ENCODE results near the gene TIPIN.
"Not testable (repeated sequence)": the region's sequence is repeated elsewhere in the genome, so short reads cannot be mapped to it uniquely, and the experiment has no call there.

Gene TIPIN

GRCh38 chr15:66389859-66390381 is 33.4 kb upstream of the TIPIN start:
- Mint-ChIP-seq H3K27me3 (no peaks in the 10 kb centered on the region), H3K9me3 (no peaks in the 10 kb centered on the region), H3K36me3 (ENCODE audit: low read depth) (peaks cover 43% of the 10 kb centered on the region), H3K27ac (peak overlapping the region; percentile 84), H3K4me1 (peaks cover 80% of the 10 kb centered on the region), H3K4me3 (peak overlapping the region; percentile 89)
- DNase-seq (no peak), ATAC-seq (no peak)

DNA sequence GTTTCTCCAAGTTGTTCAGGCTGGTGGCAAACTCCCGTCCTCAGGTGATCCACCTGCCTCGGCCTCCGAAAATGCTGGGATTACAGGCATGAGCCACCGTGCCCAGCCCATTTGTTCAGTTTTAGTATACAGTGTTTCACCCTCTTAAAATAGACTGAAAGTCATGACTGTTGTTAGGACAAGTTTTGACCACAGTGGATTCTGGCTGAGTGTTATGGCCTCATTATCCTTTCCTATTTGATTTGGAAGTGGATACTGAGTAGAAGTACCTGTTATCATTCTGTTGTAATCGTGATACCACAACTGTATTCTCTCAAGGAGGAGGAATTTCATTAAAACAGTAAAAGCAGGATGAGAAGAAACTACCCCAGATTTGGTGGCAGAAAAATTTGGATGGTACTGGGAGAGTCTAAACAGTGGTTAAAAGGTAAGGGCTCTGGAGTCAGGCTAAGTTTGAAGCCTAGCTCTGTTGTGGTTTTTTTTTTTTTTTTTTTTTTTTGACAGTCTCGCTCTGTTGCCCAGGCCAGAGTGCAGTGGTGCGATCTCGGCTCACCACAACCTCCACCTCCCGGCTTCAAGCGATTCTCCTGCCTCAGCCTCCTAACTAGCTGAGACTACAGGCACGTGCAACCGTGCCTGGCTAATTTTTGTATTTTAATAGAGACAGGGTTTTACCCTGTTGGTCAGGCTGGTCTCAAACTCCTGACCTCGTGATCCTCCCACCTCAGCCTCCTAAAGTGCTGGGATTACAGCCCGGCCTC is 32.8 kb upstream of the TIPIN start:
- Mint-ChIP-seq H3K4me3 (peak overlapping the region; percentile 89), H3K9me3 (no peaks in the 10 kb centered on the region), H3K36me3 (ENCODE audit: low read depth) (peaks cover 41% of the 10 kb centered on the region), H3K27ac (peak overlapping the region; percentile 84), H3K4me1 (peaks cover 75% of the 10 kb centered on the region), H3K27me3 (no peaks in the 10 kb centered on the region)
- DNase-seq: no peak
- no peak for ATAC-seq

DNA sequence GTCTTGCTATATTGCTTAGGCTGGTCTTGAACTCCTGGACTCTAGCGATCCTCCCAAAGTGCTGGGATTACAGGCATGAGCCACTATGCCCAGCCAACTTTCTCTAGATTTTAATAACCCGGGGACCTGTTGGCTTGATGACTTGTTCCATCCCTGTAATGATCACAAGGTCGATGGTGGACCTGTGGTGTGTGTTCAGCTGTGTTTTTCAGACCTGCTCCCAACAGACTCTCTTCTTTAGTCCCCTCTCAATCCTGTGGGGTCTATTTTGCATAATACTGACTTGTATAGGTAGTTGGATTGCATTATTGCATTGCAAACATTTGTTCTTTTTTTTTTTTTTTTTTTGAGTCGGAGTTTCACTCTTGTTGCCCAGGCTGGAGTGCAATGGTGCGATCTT is 32.1 kb upstream of the TIPIN start:
- Mint-ChIP-seq H3K36me3 (ENCODE audit: low read depth) (peaks cover 35% of the 10 kb centered on the region), H3K27me3 (no peaks in the 10 kb centered on the region), H3K27ac (peak overlapping the region; percentile 49), H3K4me1 (peaks cover 69% of the 10 kb centered on the region), H3K9me3 (no peaks in the 10 kb centered on the region), H3K4me3 (peak overlapping the region; percentile 89)
- ATAC-seq (no peak), DNase-seq (no peak)

DNA sequence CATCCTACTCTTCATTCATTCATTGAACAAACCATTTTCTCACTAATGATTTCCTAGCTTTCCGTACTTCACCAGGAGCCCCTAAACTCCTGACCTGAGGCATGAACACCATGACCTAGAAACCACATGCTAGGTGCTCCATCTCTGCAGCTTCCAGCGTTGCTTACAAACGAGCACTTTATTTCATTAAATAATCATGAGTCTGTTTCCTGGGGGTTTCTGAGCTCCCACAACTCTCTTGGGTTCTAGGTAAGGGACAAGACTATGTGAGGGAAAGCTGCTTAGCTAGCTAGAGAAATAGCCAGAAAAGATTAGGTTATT is 31.5 kb upstream of the TIPIN start:
- DNase-seq (no peak), ATAC-seq (no peak)
- H3K27me3 Mint-ChIP-seq: no peaks in the 10 kb centered on the region
- H3K27ac Mint-ChIP-seq: peak overlapping the region; percentile 82
- peak overlapping the region; percentile 89 for H3K4me3 Mint-ChIP-seq
- peaks cover 31% of the 10 kb centered on the region for H3K36me3 Mint-ChIP-seq (ENCODE audit: low read depth)
- peaks cover 64% of the 10 kb centered on the region for H3K4me1 Mint-ChIP-seq
- no peaks in the 10 kb centered on the region for H3K9me3 Mint-ChIP-seq

DNA sequence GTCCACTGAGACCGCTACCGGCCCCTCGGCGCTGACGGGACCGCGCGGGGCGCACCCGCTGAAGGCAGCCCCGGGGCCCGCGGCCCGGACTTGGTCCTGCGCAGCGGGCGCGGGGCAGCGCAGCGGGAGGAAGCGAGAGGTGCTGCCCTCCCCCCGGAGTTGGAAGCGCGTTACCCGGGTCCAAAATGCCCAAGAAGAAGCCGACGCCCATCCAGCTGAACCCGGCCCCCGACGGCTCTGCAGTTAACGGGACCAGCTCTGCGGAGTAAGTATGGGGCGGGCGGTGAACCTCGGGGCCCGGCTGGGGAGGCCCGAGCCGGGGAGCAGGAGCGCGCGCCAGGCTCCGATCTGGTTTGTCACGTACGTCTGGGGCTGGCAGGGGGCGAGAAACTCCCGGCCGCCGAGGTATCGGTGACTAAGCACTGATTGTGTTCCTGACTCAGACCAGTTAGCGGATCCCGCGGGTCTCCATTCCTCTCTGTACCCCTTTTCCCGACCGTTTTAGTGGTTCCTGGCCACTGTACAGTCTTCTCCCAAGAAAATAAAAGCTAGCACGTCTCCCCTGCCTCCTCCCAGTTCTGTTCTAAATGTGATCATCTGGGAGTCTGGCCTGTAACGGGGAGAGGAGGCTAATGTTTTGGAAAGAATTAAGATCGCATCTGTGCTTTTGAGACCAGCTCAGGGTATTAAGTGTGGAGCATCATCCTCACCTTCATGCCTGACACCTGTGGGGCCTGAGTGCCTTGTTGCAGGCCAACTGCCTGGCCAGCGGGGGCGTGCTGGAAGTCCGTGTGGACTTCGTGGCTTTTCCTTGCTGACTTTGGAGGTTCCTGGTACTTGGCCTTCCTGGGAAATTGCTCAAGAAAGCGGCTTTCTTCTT is 30.9 kb upstream of the TIPIN start:
- Mint-ChIP-seq H3K27ac (peak overlapping the region; percentile 94), H3K4me1 (peaks cover 60% of the 10 kb centered on the region), H3K27me3 (no peaks in the 10 kb centered on the region), H3K36me3 (ENCODE audit: low read depth) (peaks cover 28% of the 10 kb centered on the region), H3K9me3 (no peaks in the 10 kb centered on the region), H3K4me3 (peak overlapping the region; percentile 93)
- DNase-seq: peak; percentile 84
- ATAC-seq: peak; percentile 67

GRCh38 chr15:66386204-66387123 is 30.0 kb upstream of the TIPIN start, which contains the start of gene MAP2K1:
TSS of gene MAP2K1 (plus strand) at chr15:66386912. CDS start at chr15:66387348, 436 bp downstream.
- Mint-ChIP-seq H3K4me1 (peaks cover 52% of the 10 kb centered on the region), H3K36me3 (ENCODE audit: low read depth) (peaks cover 21% of the 10 kb centered on the region)

DNA sequence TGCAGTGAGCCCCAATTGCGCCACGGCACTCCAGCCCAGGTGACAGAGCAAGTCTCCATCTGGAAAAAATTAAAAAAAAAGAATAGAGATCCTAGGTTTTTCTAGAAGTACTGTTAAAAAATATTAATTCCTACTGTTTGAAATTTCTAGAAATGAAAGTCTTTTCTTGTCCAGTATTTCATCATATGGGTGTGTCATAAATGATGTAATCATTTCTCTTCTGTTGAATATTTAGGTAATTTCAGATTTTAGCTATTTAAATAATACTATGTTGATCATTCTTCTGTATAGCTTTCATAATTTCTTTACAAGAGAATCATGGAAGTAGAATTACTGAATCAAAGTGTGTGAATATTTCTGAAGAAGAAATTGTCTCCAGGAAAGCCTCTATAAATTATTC is 24.9 kb upstream of the TIPIN start:
- not testable (repeated sequence) for H3K4me3 Mint-ChIP-seq; H3K36me3 Mint-ChIP-seq (ENCODE audit: low read depth); DNase-seq; ATAC-seq; H3K27me3 Mint-ChIP-seq; H3K27ac Mint-ChIP-seq; H3K9me3 Mint-ChIP-seq
- H3K4me1 Mint-ChIP-seq: peaks cover 16% of the 10 kb centered on the region

More at GRCh38 chr15:66386204-66387123, 30.0 kb upstream of the TIPIN start, which contains the start of gene MAP2K1:
- Mint-ChIP-seq H3K4me3 (peak within 1 kb of the TSS; percentile 93), H3K9me3 (no peaks in the 10 kb centered on the region), H3K27me3 (no peaks in the 10 kb centered on the region), H3K27ac (peak within 1 kb of the TSS; percentile 94)
- DNase-seq: peak; percentile 99
- peak; percentile 85 for ATAC-seq

DNA sequence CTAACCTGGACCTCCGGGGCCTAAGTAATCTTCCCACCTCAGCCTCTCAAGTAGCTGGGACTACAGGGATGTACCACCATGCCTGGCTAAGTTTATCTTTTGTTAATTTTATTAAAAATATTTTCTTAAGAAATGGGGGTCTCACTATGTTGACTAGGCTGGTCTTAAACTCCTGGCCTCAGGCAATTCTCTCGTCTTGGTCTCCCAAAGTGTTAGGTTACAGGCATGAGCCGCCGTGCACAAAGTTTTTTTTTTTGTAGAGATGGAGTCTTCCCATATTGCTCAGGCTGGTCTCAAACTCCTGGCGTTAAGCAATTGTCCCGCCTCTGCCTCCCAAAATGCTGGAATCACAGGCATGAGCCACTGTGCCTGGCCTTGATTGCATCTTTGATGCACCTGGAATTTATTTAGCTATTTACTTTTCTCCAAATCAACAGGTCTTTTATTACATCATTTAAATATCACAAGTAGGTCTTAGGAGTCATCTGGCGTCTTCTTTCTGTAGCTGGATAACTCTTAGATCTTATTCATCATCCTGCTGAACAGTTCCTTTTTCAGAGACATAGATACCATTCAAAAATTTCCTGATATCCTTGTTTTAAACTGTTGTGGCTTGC is 22.4 kb upstream of the TIPIN start:
- Mint-ChIP-seq H3K27me3 (no peaks in the 10 kb centered on the region), H3K27ac (no peak overlapping the region), H3K9me3 (peaks cover 4% of the 10 kb centered on the region), H3K36me3 (ENCODE audit: low read depth) (peaks cover 2% of the 10 kb centered on the region), H3K4me3 (no peak overlapping the region), H3K4me1 (no peaks in the 10 kb centered on the region)
- DNase-seq: no peak
- no peak for ATAC-seq

- ATAC-seq: no peak
- Mint-ChIP-seq H3K27ac (no peak overlapping the region), H3K4me3 (no peak overlapping the region), H3K4me1 (peaks cover 19% of the 10 kb centered on the region), H3K27me3 (no peaks in the 10 kb centered on the region), H3K36me3 (ENCODE audit: low read depth) (peaks cover 2% of the 10 kb centered on the region), H3K9me3 (peaks cover 4% of the 10 kb centered on the region)
- DNase-seq: no peak
Observed at GRCh38 chr15:66374179-66374578, 17.7 kb upstream of the TIPIN start.

- Mint-ChIP-seq H3K36me3 (ENCODE audit: low read depth) (peaks cover 2% of the 10 kb centered on the region), H3K4me3 (peak overlapping the region; percentile 69), H3K4me1 (peaks cover 19% of the 10 kb centered on the region), H3K27me3 (no peaks in the 10 kb centered on the region), H3K27ac (peak overlapping the region; percentile 97), H3K9me3 (peaks cover 3% of the 10 kb centered on the region)
- ATAC-seq (peak; percentile 91), DNase-seq (peak; percentile 41)
Observed at GRCh38 chr15:66369773-66370651, 13.5 kb upstream of the TIPIN start.

DNA sequence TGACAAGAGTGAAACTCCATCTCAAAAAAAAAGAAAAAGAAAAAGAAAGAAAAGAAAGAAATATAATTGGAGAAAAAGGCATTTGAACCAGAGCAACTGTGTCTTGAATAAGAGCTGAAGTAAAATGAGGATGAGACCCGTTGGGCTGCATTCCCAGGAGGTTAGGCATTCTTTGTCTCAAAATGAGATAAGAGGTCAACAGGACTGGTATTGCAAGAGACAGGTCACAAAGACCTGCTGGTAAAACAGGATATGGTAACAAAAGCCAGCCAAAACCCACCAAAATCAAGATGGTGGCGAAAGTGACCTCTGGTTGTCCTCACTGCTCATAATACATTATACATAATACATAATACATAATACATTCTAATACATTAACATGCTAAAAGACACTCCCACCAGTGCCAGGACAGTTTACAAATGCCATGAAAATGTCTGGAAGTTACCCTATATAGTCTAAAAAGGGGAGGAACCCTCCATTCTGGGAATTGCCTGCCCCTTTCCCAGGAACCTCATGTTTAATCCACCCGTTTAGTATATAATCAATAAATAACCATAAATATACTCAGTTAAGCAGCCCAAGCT is 8.6 kb upstream of the TIPIN start:
- Mint-ChIP-seq H3K36me3 (ENCODE audit: low read depth) (no peaks in the 10 kb centered on the region), H3K4me1 (peaks cover 8% of the 10 kb centered on the region), H3K4me3 (no peak overlapping the region), H3K9me3 (no peaks in the 10 kb centered on the region), H3K27ac (no peak overlapping the region), H3K27me3 (no peaks in the 10 kb centered on the region)
- no peak for ATAC-seq
- no peak for DNase-seq

DNA sequence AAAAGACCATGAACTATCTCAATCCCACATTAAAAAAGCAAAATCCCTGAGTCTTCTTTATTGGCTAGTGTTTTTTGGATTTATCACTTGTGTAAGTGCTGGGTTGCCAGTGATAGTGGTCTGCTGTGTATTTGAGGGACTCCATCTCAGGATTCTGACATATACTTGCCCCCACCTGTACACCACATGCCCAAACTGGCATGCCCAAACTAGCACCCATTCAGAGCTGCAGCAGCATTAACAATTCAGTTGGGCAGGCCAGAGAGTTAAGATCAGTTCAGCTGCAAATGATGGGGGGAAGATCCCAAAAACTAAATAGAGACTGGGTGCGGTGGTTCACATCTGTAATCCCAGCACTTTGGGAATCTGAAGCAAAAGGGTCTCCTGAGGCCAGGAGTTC is 6.3 kb upstream of the TIPIN start:
- no peak overlapping the region for H3K27ac Mint-ChIP-seq

More for the DNA sequence above, 6.3 kb upstream of the TIPIN start:
- no peaks in the 10 kb centered on the region for H3K36me3 Mint-ChIP-seq (ENCODE audit: low read depth)
- ATAC-seq (no peak), DNase-seq (no peak)
- H3K9me3 Mint-ChIP-seq: no peaks in the 10 kb centered on the region
- H3K4me3 Mint-ChIP-seq: no peak overlapping the region
- H3K4me1 Mint-ChIP-seq: peaks cover 3% of the 10 kb centered on the region
- no peaks in the 10 kb centered on the region for H3K27me3 Mint-ChIP-seq

Measured in activated naive CD8-positive, alpha-beta T cell treated with anti-CD3 and anti-CD28 coated beads, Interleukin-2, amount 50 U/mL, for 24 hours (primary cell).